ENCODE data around the gene UBAP2L. TPM values are rescaled to one million over a fixed set of nuclear protein-coding genes. Genes with fewer than 3 reads are reported as not detected.

UBAP2L gene
- total and polyA plus RNA-seq, 2 experiments from 2014 or later, result 98.5 to 157 TPM

GRCh38 chr1:154219541-154219940, 1.2 kb upstream of the UBAP2L start (continued):
- no peak for TF ChIP-seq REST (IDR thresholded peaks at IDR 0.05; ENCODE audit: unreplicated experiment)
- TF ChIP-seq STAT1 (IDR thresholded peaks at IDR 0.05; ENCODE audit: unreplicated experiment), result no peak
- no peak for TF ChIP-seq POLR2AphosphoS5 (IDR thresholded peaks at IDR 0.05; ENCODE audit: low read depth)
- no peak for TF ChIP-seq EZH2 (IDR thresholded peaks at IDR 0.05; ENCODE audit: low read depth, unreplicated experiment)
- TF ChIP-seq ETS1 (IDR thresholded peaks at IDR 0.05), result no peak

GRCh38 chr1:154220970-154221277, 169 bp downstream of the UBAP2L start:
- Histone ChIP-seq H3K27me3 (ENCODE audit: insufficient read depth) (no peaks in the 10 kb centered on the region), H3K27ac (ENCODE audit: low read depth) (peak overlapping the region; percentile 90), H3K4me3 (peak overlapping the region; percentile 75), H2AFZ (no peak overlapping the region), H3K4me2 (peak overlapping the region; percentile 94), H3K4me1 (ENCODE audit: insufficient read depth) (peaks cover 41% of the 10 kb centered on the region), H4K20me1 (replicated peaks; ENCODE audit: insufficient read depth) (peaks cover 10% of the 10 kb centered on the region), H3F3A (replicated peaks; ENCODE audit: low read depth) (peaks cover 9% of the 10 kb centered on the region; the same call in 1 of the 2 replicates), H3K36me3 (ENCODE audit: insufficient read depth) (peaks cover 21% of the 10 kb centered on the region), H3K9me2 (ENCODE audit: insufficient read depth) (no peaks in the 10 kb centered on the region), H3K79me2 (replicated peaks; ENCODE audit: insufficient read depth) (peaks cover 91% of the 10 kb centered on the region)
- peaks cover 16% of the 10 kb centered on the region for H3K27me3 Mint-ChIP-seq (ENCODE audit: insufficient read depth, low read depth, poor library complexity)
- no peak; the same call in 2 of the 3 replicates for ATAC-seq
- H3K4me1 Mint-ChIP-seq, result peaks cover 30% of the 10 kb centered on the region
- H3K36me3 Mint-ChIP-seq (ENCODE audit: low read depth), result peaks cover 74% of the 10 kb centered on the region
- peak overlapping the region; percentile 100 for H3K27ac Mint-ChIP-seq
- H3K9me3 Mint-ChIP-seq, result peaks cover 4% of the 10 kb centered on the region; the same call in 2 of the 3 replicates
- peak overlapping the region; percentile 99 for H3K4me3 Mint-ChIP-seq
- DNase-seq (ENCODE audit: low spot score), result no peak
- TF ChIP-seq NANOG (IDR thresholded peaks at IDR 0.05; ENCODE audit: borderline replicate concordance) (no peak), POLR2AphosphoS5 (IDR thresholded peaks at IDR 0.05; ENCODE audit: low read depth) (0 out of 2 replicates have a peak, but pooled peaks have one; percentile 6)

GRCh38 chr1:154221278-154222001, 685 bp downstream of the UBAP2L start:
- Histone ChIP-seq H3K4me2 (peak overlapping the region; percentile 94), H3K36me3 (ENCODE audit: insufficient read depth) (peaks cover 26% of the 10 kb centered on the region), H2AFZ (no peak overlapping the region), H3F3A (replicated peaks; ENCODE audit: low read depth) (peaks cover 9% of the 10 kb centered on the region; the same call in 1 of the 2 replicates), H3K4me1 (ENCODE audit: insufficient read depth) (peaks cover 41% of the 10 kb centered on the region), H3K27ac (ENCODE audit: low read depth) (peak overlapping the region; percentile 90), H3K79me2 (replicated peaks; ENCODE audit: insufficient read depth) (peaks cover 91% of the 10 kb centered on the region), H4K20me1 (replicated peaks; ENCODE audit: insufficient read depth) (peaks cover 16% of the 10 kb centered on the region), H3K4me3 (peak overlapping the region; percentile 75), H3K27me3 (ENCODE audit: insufficient read depth) (no peaks in the 10 kb centered on the region), H3K9me2 (ENCODE audit: insufficient read depth) (no peaks in the 10 kb centered on the region)
- peak overlapping the region; percentile 99 for H3K4me3 Mint-ChIP-seq
- H3K27ac Mint-ChIP-seq, result peak overlapping the region; percentile 98
- ATAC-seq, result peak; percentile 44
- peaks cover 30% of the 10 kb centered on the region for H3K4me1 Mint-ChIP-seq
- H3K27me3 Mint-ChIP-seq (ENCODE audit: insufficient read depth, low read depth, poor library complexity), result peaks cover 16% of the 10 kb centered on the region
- peak; percentile 60 for DNase-seq (ENCODE audit: low spot score)
- H3K9me3 Mint-ChIP-seq, result peaks cover 4% of the 10 kb centered on the region; the same call in 2 of the 3 replicates
- H3K36me3 Mint-ChIP-seq (ENCODE audit: low read depth), result peaks cover 74% of the 10 kb centered on the region
- no peak for TF ChIP-seq REST (IDR thresholded peaks at IDR 0.05; ENCODE audit: unreplicated experiment)
- no peak for TF ChIP-seq CREB1 (CRISPR knock-in tag; IDR thresholded peaks at IDR 0.05; ENCODE audit: low read depth)
- TF ChIP-seq CTCF (conservative IDR thresholded peaks at IDR 0.05; ENCODE audit: low read depth in 2 of 2), result no peak

Data from GM23338 (cell line).